ENCODE data around the gene PRF1.
"Not testable (repeated sequence)": the region's sequence is repeated elsewhere in the genome, so short reads cannot be mapped to it uniquely, and the experiment has no call there.

Gene PRF1

DNA sequence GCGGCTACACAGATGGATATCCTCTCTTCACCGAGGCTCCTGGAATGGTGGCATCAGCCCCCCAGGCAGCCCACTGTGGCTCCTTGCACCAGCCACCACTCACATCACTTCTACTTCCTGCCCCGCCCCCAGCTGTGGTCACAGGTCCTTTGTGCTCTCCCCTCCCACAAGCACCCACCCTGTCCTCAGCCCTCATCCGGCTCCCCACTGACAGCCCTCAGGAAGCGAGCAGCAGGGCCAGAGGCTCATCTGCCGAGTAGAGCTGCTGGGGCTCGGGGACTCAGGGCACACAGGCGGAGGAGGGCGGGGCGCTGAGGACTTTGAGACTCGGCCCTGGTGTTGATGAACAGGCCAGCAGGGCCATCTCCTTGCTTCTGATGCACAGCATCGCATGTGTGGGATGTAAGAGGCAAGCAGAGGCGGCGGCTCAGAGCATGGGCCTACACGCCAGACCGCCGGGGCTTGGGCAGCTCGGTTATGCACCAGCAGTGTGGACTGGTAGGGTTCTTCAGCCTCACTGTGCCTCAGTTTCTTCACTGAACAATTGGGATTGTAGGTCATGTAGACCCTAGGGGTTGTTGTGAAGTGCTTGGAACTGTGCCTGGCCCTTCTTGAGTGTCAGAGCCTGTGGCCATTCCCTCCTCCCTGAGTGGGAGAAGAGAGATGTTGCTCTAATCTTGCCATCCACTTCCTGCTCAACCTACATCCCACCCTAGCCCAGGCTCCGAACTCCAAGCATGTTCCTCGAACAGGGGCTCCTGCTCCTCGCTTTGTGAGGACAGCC lies at the start of gene PRF1:
Gene PRF1 (minus strand): TSS at position 77 of the 784 bp plus-strand sequence. CDS start 1,839 bp downstream, outside the sequence.
- no peak within 1 kb of the TSS for H2AFZ ChIP-seq (ENCODE audit: low read length, unreplicated experiment)
- no peak within 1 kb of the TSS for H3K27ac ChIP-seq (ENCODE audit: low read depth, low read length)
- no peaks in the 10 kb centered on the region for H3K27me3 ChIP-seq (ENCODE audit: insufficient read depth, low read length)
- H3K79me2 ChIP-seq (ENCODE audit: control insufficient read depth, insufficient read depth, low read length, unreplicated experiment): no peaks in the 10 kb centered on the region
- no peaks in the 10 kb centered on the region for H3K4me1 ChIP-seq (ENCODE audit: control insufficient read depth, insufficient read depth, low read length, unreplicated experiment)
- H3K4me3 ChIP-seq (ENCODE audit: low read depth, low read length): no peak within 1 kb of the TSS
- H3K36me3 ChIP-seq (ENCODE audit: insufficient read depth, low read length): no peaks in the 10 kb centered on the region

DNA sequence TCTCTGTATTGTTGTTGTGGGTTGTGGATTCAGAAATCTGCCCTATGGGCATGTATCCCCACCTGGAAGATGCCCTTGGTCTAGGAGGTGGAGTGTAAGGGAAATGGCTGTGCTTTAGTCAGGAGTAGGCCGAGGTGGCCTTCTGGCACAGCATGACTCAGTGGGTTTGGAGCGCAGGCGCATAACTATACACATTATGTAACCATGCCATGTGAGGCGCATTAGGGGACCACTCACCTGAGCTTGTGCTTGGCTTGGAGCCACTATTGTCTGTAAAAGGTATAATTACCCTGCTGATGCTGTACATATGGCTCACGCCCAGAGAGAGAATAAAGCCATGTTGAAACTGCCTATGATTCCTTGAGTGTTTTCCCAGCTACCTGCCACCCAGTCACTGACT lies 49.1 kb upstream of the PRF1 start:
- no peaks in the 10 kb centered on the region for H3K36me3 ChIP-seq (ENCODE audit: insufficient read depth, low read length)
- peaks cover 33% of the 10 kb centered on the region for H3K4me1 ChIP-seq (ENCODE audit: control insufficient read depth, insufficient read depth, low read length, unreplicated experiment)
- no peak overlapping the region for H3K4me3 ChIP-seq (ENCODE audit: low read depth, low read length)
- no peaks in the 10 kb centered on the region for H3K27me3 ChIP-seq (ENCODE audit: insufficient read depth, low read length)
- H2AFZ ChIP-seq (ENCODE audit: low read length, unreplicated experiment): no peak overlapping the region
- H3K79me2 ChIP-seq (ENCODE audit: control insufficient read depth, insufficient read depth, low read length, unreplicated experiment): no peaks in the 10 kb centered on the region
- H3K27ac ChIP-seq (ENCODE audit: low read depth, low read length): no peak overlapping the region

DNA sequence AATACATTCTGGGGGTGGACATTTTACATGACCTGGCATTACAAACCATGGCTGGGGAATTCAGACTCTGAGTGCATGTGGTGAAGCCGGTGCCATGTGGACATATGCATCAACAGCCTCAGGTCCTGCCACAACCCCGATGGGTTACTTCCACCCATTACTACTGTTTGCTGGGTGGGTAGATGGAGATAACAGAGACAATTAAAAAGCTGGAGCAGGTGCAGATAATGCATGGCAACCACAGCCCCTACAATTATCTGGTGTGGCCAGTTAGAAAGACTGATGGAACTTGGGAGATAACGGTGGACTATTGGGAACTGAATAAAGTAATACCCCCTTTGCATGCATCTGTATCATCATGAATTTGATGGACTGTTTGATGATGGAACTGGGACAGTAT lies 48.2 kb upstream of the PRF1 start:
- H3K4me1 ChIP-seq (ENCODE audit: control insufficient read depth, insufficient read depth, low read length, unreplicated experiment): peaks cover 25% of the 10 kb centered on the region
- no peaks in the 10 kb centered on the region for H3K36me3 ChIP-seq (ENCODE audit: insufficient read depth, low read length)
- H3K4me3 ChIP-seq (ENCODE audit: low read depth, low read length): no peak overlapping the region
- H3K27me3 ChIP-seq (ENCODE audit: insufficient read depth, low read length): no peaks in the 10 kb centered on the region
- no peak overlapping the region for H2AFZ ChIP-seq (ENCODE audit: low read length, unreplicated experiment)
- H3K27ac ChIP-seq (ENCODE audit: low read depth, low read length): no peak overlapping the region
- no peaks in the 10 kb centered on the region for H3K79me2 ChIP-seq (ENCODE audit: control insufficient read depth, insufficient read depth, low read length, unreplicated experiment)

DNA sequence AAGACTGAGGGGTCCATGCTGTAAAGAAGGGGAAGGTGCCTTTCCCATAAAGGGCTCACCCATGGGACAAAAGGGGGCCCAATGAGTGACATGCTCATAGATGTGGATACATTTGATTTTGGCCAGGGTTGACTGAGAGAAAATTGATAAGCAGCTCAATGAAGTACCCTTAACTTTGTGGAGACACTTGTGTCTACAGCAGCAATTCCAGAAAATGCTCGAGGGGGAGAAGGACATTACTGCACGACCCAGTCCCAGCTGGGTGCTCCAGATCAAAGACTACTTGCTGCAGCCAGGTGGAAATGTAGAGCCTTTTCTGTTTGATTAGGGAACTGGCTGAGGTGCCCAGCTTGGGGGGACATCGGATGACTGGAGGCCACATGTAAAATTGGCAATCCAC lies 47.6 kb upstream of the PRF1 start:
- Histone ChIP-seq H3K4me3 (ENCODE audit: low read depth, low read length) (no peak overlapping the region), H2AFZ (ENCODE audit: low read length, unreplicated experiment) (no peak overlapping the region), H3K79me2 (ENCODE audit: control insufficient read depth, insufficient read depth, low read length, unreplicated experiment) (no peaks in the 10 kb centered on the region), H3K27ac (ENCODE audit: low read depth, low read length) (no peak overlapping the region), H3K4me1 (ENCODE audit: control insufficient read depth, insufficient read depth, low read length, unreplicated experiment) (peaks cover 21% of the 10 kb centered on the region), H3K36me3 (ENCODE audit: insufficient read depth, low read length) (no peaks in the 10 kb centered on the region), H3K27me3 (ENCODE audit: insufficient read depth, low read length) (peaks cover 3% of the 10 kb centered on the region; the same call in 1 of the 2 replicates)

DNA sequence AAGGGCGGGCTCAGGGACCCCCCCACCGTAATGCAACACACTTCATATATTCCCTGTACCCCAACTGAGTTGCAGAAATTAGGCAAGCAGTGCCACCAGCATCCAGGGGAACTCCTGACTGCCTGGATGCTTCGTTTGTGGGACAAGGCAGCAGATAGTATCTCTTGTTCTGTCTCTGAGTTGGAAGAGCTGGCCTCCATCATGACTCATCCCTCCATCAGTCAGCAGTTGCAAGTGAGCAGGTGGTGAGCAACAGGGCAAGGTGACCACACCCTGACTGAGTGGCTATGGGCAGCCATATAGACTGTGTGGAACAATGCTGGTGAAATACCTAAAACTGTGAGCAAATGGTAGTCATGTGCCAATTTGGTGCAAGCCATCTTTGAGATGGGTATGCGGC lies 47.0 kb upstream of the PRF1 start:
- Histone ChIP-seq H3K27me3 (ENCODE audit: insufficient read depth, low read length) (peaks cover 3% of the 10 kb centered on the region; the same call in 1 of the 2 replicates), H3K79me2 (ENCODE audit: control insufficient read depth, insufficient read depth, low read length, unreplicated experiment) (no peaks in the 10 kb centered on the region), H3K4me3 (ENCODE audit: low read depth, low read length) (no peak overlapping the region), H2AFZ (ENCODE audit: low read length, unreplicated experiment) (no peak overlapping the region), H3K4me1 (ENCODE audit: control insufficient read depth, insufficient read depth, low read length, unreplicated experiment) (peaks cover 21% of the 10 kb centered on the region), H3K27ac (ENCODE audit: low read depth, low read length) (no peak overlapping the region), H3K36me3 (ENCODE audit: insufficient read depth, low read length) (no peaks in the 10 kb centered on the region)

DNA sequence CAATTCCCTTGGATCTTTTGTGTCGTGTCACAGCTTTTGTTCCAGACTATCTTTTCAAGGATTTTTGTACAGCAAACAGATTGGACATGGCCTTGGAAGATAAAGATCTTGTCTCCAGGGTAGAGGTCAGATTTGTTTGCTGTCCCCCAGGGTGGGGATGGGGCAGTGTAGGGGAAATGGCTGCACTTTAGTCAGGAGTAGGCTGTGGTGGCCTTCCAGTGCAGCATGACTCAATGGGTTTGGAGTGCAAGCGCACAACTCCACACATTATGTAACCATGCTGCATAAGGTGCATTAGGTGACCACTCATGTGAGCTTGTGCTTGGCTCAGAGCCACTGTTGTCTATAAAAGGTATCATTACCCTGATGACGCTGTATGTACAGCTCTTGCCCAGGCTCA lies 45.9 kb upstream of the PRF1 start:
- H3K36me3 ChIP-seq (ENCODE audit: insufficient read depth, low read length): no peaks in the 10 kb centered on the region
- H2AFZ ChIP-seq (ENCODE audit: low read length, unreplicated experiment): no peak overlapping the region
- no peaks in the 10 kb centered on the region for H3K79me2 ChIP-seq (ENCODE audit: control insufficient read depth, insufficient read depth, low read length, unreplicated experiment)
- H3K27ac ChIP-seq (ENCODE audit: low read depth, low read length): no peak overlapping the region
- no peak overlapping the region for H3K4me3 ChIP-seq (ENCODE audit: low read depth, low read length)
- peaks cover 3% of the 10 kb centered on the region; the same call in 1 of the 2 replicates for H3K27me3 ChIP-seq (ENCODE audit: insufficient read depth, low read length)
- H3K4me1 ChIP-seq (ENCODE audit: control insufficient read depth, insufficient read depth, low read length, unreplicated experiment): peaks cover 17% of the 10 kb centered on the region

DNA sequence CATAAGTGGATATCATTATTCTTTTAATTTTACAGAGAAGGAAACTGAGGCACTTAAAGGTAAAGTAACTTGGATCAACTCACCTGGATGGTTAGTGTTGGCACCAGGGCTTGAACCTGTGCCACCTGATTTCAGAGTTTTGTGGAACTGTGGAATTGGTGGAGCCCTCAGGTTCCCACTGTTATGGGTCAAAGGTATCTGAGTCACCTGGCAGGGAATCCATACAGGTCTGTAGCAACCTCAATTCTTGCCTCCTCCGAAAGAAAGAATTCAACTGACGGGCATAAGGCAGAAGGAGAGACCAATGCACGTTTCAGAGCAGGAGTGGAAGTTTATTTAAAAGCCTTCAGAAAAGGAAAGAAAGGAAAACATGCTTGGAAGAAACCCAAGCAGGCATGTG lies 44.5 kb upstream of the PRF1 start:
- no peaks in the 10 kb centered on the region for H3K79me2 ChIP-seq (ENCODE audit: control insufficient read depth, insufficient read depth, low read length, unreplicated experiment)
- no peak overlapping the region for H2AFZ ChIP-seq (ENCODE audit: low read length, unreplicated experiment)
- no peak overlapping the region for H3K4me3 ChIP-seq (ENCODE audit: low read depth, low read length)

DNA sequence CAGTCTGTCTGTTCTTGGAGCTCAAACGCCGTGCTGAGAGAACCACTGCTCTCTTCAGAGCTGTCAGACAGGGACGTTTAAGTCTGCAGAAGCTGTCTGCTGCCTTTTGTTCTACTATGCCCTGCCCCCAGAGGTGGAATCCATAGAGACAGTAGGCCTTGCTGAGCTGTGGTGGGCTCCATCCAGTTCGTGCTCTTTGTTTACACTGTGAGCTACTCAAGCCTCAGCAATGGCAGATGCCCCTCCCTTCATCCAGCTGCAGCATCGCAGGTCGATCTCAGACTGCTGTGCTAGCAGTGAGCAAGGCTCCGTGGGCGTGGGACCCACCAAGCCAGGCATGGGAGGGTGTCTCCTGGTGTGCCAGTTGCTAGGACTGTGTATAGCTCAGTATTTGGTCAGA lies 42.4 kb upstream of the PRF1 start:
- not testable (repeated sequence) for H3K4me3 ChIP-seq (ENCODE audit: low read depth, low read length); H3K27ac ChIP-seq (ENCODE audit: low read depth, low read length); H3K4me1 ChIP-seq (ENCODE audit: control insufficient read depth, insufficient read depth, low read length, unreplicated experiment); H3K79me2 ChIP-seq (ENCODE audit: control insufficient read depth, insufficient read depth, low read length, unreplicated experiment); H2AFZ ChIP-seq (ENCODE audit: low read length, unreplicated experiment); H3K36me3 ChIP-seq (ENCODE audit: insufficient read depth, low read length); H3K27me3 ChIP-seq (ENCODE audit: insufficient read depth, low read length)

More for the DNA sequence above, 44.5 kb upstream of the PRF1 start:
- H3K27me3 ChIP-seq (ENCODE audit: insufficient read depth, low read length): peaks cover 3% of the 10 kb centered on the region; the same call in 1 of the 2 replicates
- peaks cover 10% of the 10 kb centered on the region for H3K4me1 ChIP-seq (ENCODE audit: control insufficient read depth, insufficient read depth, low read length, unreplicated experiment)
- H3K27ac ChIP-seq (ENCODE audit: low read depth, low read length): no peak overlapping the region
- no peaks in the 10 kb centered on the region for H3K36me3 ChIP-seq (ENCODE audit: insufficient read depth, low read length)

DNA sequence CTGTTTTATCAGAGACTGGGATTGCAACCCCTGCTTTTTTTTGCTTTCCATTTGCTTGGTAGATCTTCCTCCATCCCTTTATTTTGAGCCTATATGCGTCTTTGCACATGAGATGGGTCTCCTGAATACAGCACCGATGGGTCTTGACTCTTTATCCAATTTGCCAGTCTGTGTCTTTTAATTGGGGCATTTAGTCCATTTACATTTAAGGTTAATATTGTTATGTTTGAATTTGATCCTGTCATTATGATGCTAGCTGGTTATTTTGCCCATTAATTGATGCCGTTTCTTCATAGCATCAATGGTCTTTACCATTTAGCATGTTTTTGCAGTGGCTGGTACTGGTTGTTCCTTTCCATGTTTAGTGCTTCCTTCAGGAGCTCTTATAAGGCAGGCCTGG lies 40.7 kb upstream of the PRF1 start:
- not testable (repeated sequence) for H2AFZ ChIP-seq (ENCODE audit: low read length, unreplicated experiment); H3K27ac ChIP-seq (ENCODE audit: low read depth, low read length); H3K4me3 ChIP-seq (ENCODE audit: low read depth, low read length); H3K4me1 ChIP-seq (ENCODE audit: control insufficient read depth, insufficient read depth, low read length, unreplicated experiment); H3K36me3 ChIP-seq (ENCODE audit: insufficient read depth, low read length); H3K79me2 ChIP-seq (ENCODE audit: control insufficient read depth, insufficient read depth, low read length, unreplicated experiment); H3K27me3 ChIP-seq (ENCODE audit: insufficient read depth, low read length)

DNA sequence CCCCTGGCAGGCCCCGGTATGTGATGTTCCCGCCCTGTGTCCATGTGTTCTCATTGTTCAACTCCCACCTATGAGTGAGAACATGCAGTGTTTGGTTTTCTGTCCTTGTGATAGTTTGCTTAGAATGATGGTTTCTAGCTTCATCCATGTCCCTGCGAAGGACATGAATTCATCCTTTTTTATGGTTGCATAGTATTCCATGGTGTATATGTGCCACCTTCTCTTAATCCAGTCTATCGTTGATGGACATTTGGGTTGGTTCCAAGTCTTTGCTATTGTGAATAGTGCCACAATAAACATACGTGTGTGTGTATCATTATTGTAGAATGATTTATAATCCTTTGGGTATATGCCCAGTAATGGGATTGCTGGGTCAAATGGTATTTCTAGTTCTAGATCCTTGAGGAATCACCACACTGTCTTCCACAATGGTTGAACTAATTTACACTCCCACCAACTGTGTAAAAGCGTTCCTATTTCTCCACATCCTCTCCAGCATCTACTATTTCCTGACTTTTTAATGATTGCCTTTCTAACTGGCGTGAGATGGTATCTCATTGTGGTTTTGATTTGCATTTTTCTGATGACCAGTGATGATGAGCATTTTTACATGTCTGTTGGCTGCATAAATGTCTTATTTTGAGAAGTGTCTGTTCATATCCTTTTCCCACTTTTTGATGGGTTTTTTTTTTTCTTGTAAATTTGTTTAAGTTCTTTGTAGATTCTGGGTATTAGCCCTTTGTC lies 37.3 kb upstream of the PRF1 start:
- H3K79me2 ChIP-seq (ENCODE audit: control insufficient read depth, insufficient read depth, low read length, unreplicated experiment); H3K36me3 ChIP-seq (ENCODE audit: insufficient read depth, low read length); H3K27ac ChIP-seq (ENCODE audit: low read depth, low read length); H3K4me3 ChIP-seq (ENCODE audit: low read depth, low read length); H3K4me1 ChIP-seq (ENCODE audit: control insufficient read depth, insufficient read depth, low read length, unreplicated experiment); H3K27me3 ChIP-seq (ENCODE audit: insufficient read depth, low read length); H2AFZ ChIP-seq (ENCODE audit: low read length, unreplicated experiment): not testable (repeated sequence)

DNA sequence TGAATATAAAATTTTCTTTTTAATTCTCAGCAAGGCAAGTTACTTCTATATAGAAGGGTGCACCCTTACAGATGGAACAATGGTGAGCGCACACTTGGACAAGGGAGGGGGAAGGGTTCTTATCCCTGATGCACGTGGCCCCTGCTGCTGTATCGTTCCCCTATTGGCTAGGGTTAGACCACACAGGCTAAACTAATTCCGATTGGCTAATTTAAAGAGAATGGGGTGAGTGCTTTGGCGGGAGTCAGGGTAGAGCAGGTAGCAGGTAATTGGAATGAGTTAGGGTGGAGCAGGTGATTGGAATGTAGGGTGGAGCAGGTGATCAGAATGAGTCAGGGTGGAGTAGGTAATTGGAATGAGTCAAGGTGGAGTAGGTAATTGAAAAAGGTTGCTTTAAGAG lies 32.0 kb upstream of the PRF1 start:
- H3K36me3 ChIP-seq (ENCODE audit: insufficient read depth, low read length); H3K79me2 ChIP-seq (ENCODE audit: control insufficient read depth, insufficient read depth, low read length, unreplicated experiment); H3K27ac ChIP-seq (ENCODE audit: low read depth, low read length); H2AFZ ChIP-seq (ENCODE audit: low read length, unreplicated experiment); H3K4me3 ChIP-seq (ENCODE audit: low read depth, low read length); H3K4me1 ChIP-seq (ENCODE audit: control insufficient read depth, insufficient read depth, low read length, unreplicated experiment): not testable (repeated sequence)
- H3K27me3 ChIP-seq (ENCODE audit: insufficient read depth, low read length): peaks cover 13% of the 10 kb centered on the region
